Progenitor cell of endocrine pancreas (in vitro differentiated cells): ENCODE measurements around the gene UCP3. TPM values are rescaled to one million over a fixed set of nuclear protein-coding genes. Genes with fewer than 3 reads are reported as not detected.
A peak's percentile ranks its signal among the peaks of the same experiment; 100 is the strongest.

ENCODE experiments used
- DNase-seq: peaks from one replicate; pipeline ENCODE4 v3.0.0; 2021; ENCODE audit warnings: low spot score; ENCODE audit not compliant: unreplicated experiment
- H3K27ac Mint-ChIP-seq: 2 replicates; pipeline ENCODE4 v1.8.0; 2021; ENCODE audit warnings: mild to moderate bottlenecking, moderate library complexity, mixed read lengths
- H3K27me3 Mint-ChIP-seq: 2 replicates; pipeline ENCODE4 v1.8.0; 2021; ENCODE audit warnings: mixed read lengths
- H3K36me3 Mint-ChIP-seq: 2 replicates; pipeline ENCODE4 v1.8.0; 2022; ENCODE audit warnings: mixed read lengths; ENCODE audit not compliant: insufficient read depth
- H3K4me1 Mint-ChIP-seq: 2 replicates; pipeline ENCODE4 v1.8.0; 2021; ENCODE audit warnings: low read depth, mixed read lengths
- H3K4me3 Mint-ChIP-seq: 2 replicates; pipeline ENCODE4 v1.8.0; 2021; ENCODE audit warnings: low read depth, mild to moderate bottlenecking, moderate library complexity, mixed read lengths
- H3K9me3 Mint-ChIP-seq: 2 replicates; pipeline ENCODE4 v1.8.0; 2021; ENCODE audit warnings: low read depth, mixed read lengths
- total RNA-seq: library from RNA; stranded (reverse); gene quantifications from 2 replicates; pipeline ENCODE4 v1.2.1, GENCODE V29; 2021
- TF ChIP-seq, protein P1 (sequence below): fragments of 200-600 bp; sonication (generic); IDR thresholded peaks from one replicate; pipeline ENCODE4 v1.5.0; 2021; ENCODE audit warnings: antibody characterized with exemption, mild to moderate bottlenecking; ENCODE audit not compliant: unreplicated experiment

The UCP3 gene
- total RNA-seq, 1 donor from 2014 or later: 4.3 TPM

DNA sequence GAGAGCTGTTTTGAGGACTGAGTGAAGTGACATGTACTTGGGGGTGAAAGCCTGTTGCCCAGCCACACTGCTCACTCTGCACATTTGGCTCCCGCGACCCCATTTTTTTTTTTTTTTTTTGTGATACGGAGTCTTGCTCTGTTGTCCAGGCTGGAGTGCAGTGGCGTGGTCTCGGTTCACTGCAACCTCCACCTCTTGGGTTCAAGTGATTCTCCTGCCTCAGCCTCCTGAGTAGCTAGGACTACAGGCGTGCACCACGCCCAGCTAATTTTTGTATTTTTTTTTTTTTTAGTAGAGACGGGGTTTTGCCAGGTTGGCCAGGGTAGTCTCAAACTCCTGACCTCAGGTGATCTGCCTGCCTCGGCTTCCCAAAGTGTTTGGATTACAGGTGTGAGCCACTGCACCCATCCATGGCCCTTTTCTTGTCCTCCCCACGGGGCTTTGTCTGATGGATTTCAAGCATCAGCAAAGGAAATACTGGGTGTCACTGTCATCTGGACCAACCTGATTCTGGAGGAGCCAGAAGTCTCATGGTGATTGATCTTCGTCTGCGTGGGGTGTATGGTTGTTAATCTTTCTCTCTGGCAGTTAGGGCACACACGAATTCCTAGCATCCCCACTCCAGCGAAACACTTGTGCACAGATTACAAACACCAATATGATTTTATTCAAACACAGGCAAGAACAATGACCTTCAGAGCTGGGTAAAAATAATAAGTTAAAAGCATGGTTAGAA is 3.4 kb upstream of the UCP3 start:
- H3K4me3 Mint-ChIP-seq: no peak overlapping the region
- TF ChIP-seq, protein P1, sequence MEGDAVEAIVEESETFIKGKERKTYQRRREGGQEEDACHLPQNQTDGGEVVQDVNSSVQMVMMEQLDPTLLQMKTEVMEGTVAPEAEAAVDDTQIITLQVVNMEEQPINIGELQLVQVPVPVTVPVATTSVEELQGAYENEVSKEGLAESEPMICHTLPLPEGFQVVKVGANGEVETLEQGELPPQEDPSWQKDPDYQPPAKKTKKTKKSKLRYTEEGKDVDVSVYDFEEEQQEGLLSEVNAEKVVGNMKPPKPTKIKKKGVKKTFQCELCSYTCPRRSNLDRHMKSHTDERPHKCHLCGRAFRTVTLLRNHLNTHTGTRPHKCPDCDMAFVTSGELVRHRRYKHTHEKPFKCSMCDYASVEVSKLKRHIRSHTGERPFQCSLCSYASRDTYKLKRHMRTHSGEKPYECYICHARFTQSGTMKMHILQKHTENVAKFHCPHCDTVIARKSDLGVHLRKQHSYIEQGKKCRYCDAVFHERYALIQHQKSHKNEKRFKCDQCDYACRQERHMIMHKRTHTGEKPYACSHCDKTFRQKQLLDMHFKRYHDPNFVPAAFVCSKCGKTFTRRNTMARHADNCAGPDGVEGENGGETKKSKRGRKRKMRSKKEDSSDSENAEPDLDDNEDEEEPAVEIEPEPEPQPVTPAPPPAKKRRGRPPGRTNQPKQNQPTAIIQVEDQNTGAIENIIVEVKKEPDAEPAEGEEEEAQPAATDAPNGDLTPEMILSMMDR: no peak

DNA sequence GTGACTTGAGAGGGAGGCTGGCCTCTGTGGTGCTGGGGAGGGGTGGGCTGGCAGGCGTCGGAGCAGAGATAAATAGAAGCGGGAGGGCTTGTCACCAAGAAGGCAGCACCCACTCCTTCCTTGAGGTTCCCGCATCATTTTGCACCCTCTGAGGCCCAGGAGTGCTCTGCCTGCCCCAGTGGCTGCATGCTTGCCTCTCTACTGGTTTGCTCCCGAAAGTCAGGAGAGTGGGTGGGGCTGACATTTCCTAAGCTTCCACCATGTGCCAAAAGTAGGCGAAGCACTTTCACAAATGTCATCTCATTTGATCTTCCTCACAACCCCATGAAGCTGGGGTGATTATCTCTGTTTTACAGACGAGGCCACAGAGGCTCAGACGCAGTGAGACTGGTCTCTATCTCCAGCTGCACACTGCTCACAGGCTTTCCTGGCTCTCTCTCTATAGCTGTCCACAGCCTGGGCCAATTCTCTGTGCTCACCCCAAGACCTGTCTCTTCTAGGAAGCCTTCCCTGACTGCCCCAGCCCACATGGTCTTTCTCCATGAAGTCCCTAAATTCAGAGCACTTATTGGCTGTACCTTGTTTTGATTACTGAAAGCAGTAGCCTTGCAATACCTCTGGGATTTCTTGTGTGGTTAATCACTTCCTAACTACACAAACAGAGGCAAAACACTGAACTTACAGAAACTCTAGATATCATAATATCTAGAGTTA is 2.6 kb upstream of the UCP3 start:
- peaks cover 19% of the 10 kb centered on the region for H3K4me1 Mint-ChIP-seq

More for the DNA sequence above, 3.4 kb upstream of the UCP3 start:
- H3K27me3 Mint-ChIP-seq: no peaks in the 10 kb centered on the region
- peaks cover 16% of the 10 kb centered on the region for H3K4me1 Mint-ChIP-seq
- H3K36me3 Mint-ChIP-seq: peaks cover 16% of the 10 kb centered on the region
- no peak overlapping the region for H3K27ac Mint-ChIP-seq
- no peaks in the 10 kb centered on the region for H3K9me3 Mint-ChIP-seq
- no peak for DNase-seq

DNA sequence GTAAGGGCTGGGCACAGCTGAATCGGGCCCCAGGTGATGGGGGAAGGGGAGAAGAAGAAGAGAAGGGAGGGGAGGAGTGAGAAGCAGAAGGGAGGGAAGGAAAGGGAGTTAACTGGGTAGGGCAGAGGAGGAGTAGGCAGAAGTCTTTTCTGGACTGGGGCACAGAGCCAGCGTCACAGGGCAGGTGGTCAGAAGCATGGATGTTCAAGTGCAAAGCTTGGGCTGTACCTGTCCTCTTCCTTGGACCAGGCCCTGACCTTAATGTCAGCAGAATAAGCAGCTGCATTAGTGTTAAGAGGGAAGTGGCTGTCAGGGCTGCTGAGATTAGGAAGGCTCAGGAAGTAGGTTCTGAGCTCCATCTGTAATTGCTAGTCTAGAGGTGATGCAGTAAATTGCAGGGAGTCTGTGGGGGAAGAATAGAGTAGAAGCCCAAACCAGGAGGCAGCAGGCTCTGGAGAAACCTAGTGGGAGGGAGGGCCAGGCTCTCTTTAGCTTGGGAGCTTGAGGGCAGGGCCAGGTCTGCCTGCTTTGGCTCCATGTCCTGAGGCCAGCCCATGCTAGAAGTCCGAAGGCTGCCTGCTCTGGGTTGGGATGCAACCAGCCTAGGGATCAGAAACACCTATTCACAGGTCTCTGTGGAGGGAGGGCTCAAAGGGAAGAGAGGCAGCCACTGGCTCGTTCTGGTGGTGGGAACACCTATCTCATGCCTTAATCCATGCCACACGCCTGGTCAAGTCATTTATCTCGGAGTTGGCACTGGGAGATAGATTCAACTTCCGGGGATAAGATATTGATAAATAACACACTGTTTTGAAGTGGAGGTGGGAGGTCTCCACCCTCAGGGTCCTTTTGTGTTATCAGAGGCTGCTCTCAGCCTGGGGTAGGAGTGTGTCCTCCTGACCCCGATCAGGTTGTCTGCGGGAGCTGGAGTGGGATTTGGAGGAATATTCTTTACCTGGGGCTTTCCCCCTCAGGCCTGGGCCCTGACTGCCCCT is 1.7 kb upstream of the UCP3 start:
- Mint-ChIP-seq H3K27ac (peak overlapping the region; percentile 87), H3K4me1 (peaks cover 20% of the 10 kb centered on the region), H3K27me3 (no peaks in the 10 kb centered on the region), H3K4me3 (no peak overlapping the region), H3K9me3 (no peaks in the 10 kb centered on the region), H3K36me3 (peaks cover 11% of the 10 kb centered on the region)
- TF ChIP-seq, protein P1: no peak
- no peak for DNase-seq

More for the DNA sequence above, 2.6 kb upstream of the UCP3 start:
- no peaks in the 10 kb centered on the region for H3K27me3 Mint-ChIP-seq
- no peaks in the 10 kb centered on the region for H3K9me3 Mint-ChIP-seq
- H3K4me3 Mint-ChIP-seq: no peak overlapping the region
- DNase-seq: no peak
- H3K36me3 Mint-ChIP-seq: peaks cover 12% of the 10 kb centered on the region
- peak overlapping the region; percentile 87 for H3K27ac Mint-ChIP-seq
- TF ChIP-seq, protein P1: no peak

DNA sequence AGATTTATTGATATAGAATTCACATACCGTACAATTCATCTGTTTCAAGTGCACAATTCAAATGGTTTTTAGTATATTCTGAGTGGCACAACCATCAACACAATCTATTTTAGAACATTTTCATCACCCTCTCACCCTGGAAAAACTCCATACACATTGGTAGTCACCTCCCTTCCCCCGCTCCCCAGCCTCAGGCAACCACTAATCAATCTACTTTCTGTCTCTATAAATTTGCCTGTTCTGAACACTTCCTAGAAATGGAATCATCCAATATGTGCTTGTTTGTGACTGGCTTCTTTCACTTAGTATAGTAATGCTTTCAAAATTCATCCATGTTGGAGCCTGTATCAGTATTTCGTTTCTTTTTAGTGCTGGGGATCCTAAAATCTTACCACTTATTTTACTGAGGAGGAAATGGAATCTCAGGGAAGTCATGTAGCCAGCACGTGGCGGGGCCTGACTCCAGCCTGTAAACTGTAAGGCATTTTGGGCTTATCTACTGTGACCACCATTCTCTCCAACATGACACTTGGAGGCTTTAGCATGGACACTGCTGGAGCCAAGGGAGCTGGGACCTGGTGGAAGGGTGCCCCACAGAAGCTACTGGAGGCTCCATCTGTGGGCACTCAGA is 905 bp upstream of the UCP3 start:
- no peak for DNase-seq
- Mint-ChIP-seq H3K4me1 (peaks cover 20% of the 10 kb centered on the region), H3K27me3 (no peaks in the 10 kb centered on the region), H3K27ac (no peak overlapping the region), H3K4me3 (no peak overlapping the region), H3K9me3 (no peaks in the 10 kb centered on the region), H3K36me3 (peaks cover 11% of the 10 kb centered on the region)
- TF ChIP-seq, protein P1: no peak
